OCI-LY1 (cell line): Measurements from ENCODE around the gene SDK1.

Experiments
- H2AFZ ChIP-seq: fragments of 200-600 bp; sonication (generic), shearing (Covaris generic); 2 replicates; pipeline ENCODE4 v1.6.0; 2014; ENCODE audit warnings: antibody characterized with exemption, mild to moderate bottlenecking, low read length
- H3F3A ChIP-seq: fragments of 200-600 bp; sonication (generic), shearing (Covaris generic); 2 replicates; pipeline ENCODE4 v1.6.0; 2014; ENCODE audit warnings: mild to moderate bottlenecking, antibody characterized with exemption, low read length, moderate library complexity; ENCODE audit not compliant: insufficient read depth
- H3K27ac ChIP-seq: fragments of 200-600 bp; sonication (generic); 2 replicates; pipeline ENCODE4 v1.5.1; 2014; ENCODE audit warnings: low read length, mixed run types, mild to moderate bottlenecking, low read depth; ENCODE audit not compliant: poor library complexity, severe bottlenecking
- H3K27me3 ChIP-seq: fragments of 200-600 bp; sonication (generic); 2 replicates; pipeline ENCODE4 v1.6.0; 2014; ENCODE audit warnings: antibody characterized with exemption, mild to moderate bottlenecking, low read length, moderate library complexity; ENCODE audit not compliant: insufficient read depth
- H3K36me3 ChIP-seq: fragments of 200-600 bp; sonication (generic); 2 replicates; pipeline ENCODE4 v1.6.1; 2014; ENCODE audit warnings: mild to moderate bottlenecking, antibody characterized with exemption, low read length, moderate library complexity, mixed read lengths; ENCODE audit not compliant: insufficient read depth
- H3K4me1 ChIP-seq: fragments of 200-600 bp; sonication (generic); 2 replicates; pipeline ENCODE4 v1.5.1; 2014; ENCODE audit warnings: mild to moderate bottlenecking, low read length, moderate library complexity; ENCODE audit not compliant: insufficient read depth, severe bottlenecking
- H3K4me2 ChIP-seq: fragments of 200-600 bp; sonication (generic), shearing (Covaris generic); 2 replicates; pipeline ENCODE4 v1.6.1; 2014; ENCODE audit warnings: low read length
- H3K4me3 ChIP-seq: fragments of 200-600 bp; sonication (generic); 2 replicates; pipeline ENCODE4 v1.5.1; 2014; ENCODE audit warnings: low read length, low read depth, mild to moderate bottlenecking, mixed read lengths; ENCODE audit not compliant: poor library complexity, severe bottlenecking
- H3K79me2 ChIP-seq: fragments of 200-600 bp; shearing (Covaris generic); 2 replicates; pipeline ENCODE4 v1.6.1; 2016; ENCODE audit warnings: mixed run types, low read length, mixed read lengths; ENCODE audit not compliant: insufficient read depth
- H3K9ac ChIP-seq: fragments of 200-600 bp; sonication (generic), shearing (Covaris generic); 2 replicates; pipeline ENCODE4 v1.6.1; 2014; ENCODE audit warnings: mild to moderate bottlenecking, low read length, mixed read lengths
- H3K9me2 ChIP-seq: fragments of 200-600 bp; sonication (generic), shearing (Covaris generic); 2 replicates; pipeline ENCODE4 v1.6.1; 2014; ENCODE audit warnings: low read depth, mild to moderate bottlenecking, low read length, mixed read lengths
- H3K9me3 ChIP-seq: fragments of 200-600 bp; shearing (Covaris generic); 2 replicates; pipeline ENCODE4 v1.6.1; 2014; ENCODE audit warnings: low read length, mixed read lengths
- H4K20me1 ChIP-seq: fragments of 200-600 bp; sonication (generic), shearing (Covaris generic); 2 replicates; pipeline ENCODE4 v1.6.0; 2016; ENCODE audit warnings: mild to moderate bottlenecking, low read length; ENCODE audit not compliant: insufficient read depth
- EZH2 ChIP-seq: fragments of 200-600 bp; sonication (generic), shearing (Covaris generic); IDR thresholded peaks from 2 replicates; pipeline ENCODE4 v1.8.0; 2017; ENCODE audit warnings: borderline replicate concordance, mixed run types, mild to moderate bottlenecking, antibody characterized with exemption, low read length, moderate library complexity, mixed read lengths
- TF ChIP-seq, protein P1 (sequence below): fragments of 200-600 bp; sonication (generic), shearing (Covaris generic); IDR thresholded peaks from 2 replicates; pipeline ENCODE4 v1.5.1; 2017; ENCODE audit warnings: mild to moderate bottlenecking, antibody characterized with exemption, low read length, moderate library complexity, mixed read lengths

SDK1 gene

DNA sequence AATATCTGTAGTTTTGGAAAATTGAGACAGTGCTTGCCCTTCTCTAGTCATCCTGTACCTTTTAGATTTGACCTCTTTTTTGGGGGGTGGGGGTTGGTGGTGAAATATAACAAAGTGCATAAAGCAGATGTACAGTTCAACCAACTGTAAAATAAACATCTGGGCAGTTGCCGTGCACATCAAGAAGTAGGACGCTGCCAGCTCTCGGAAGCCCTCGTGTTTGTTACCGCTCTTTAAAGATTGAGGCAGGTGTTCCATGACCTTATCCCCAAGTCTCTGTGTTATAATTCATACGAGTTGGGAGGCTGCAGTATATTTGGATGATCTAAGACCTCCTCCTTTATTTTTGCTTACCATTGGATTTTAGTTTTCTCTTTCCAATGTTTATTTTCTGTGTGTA lies 55.1 kb downstream of the SDK1 start:
- H4K20me1 ChIP-seq: no peaks in the 10 kb centered on the region
- H2AFZ ChIP-seq: no peak overlapping the region
- no peaks in the 10 kb centered on the region for H3K36me3 ChIP-seq
- no peaks in the 10 kb centered on the region for H3K9me2 ChIP-seq
- no peaks in the 10 kb centered on the region for H3F3A ChIP-seq
- H3K4me3 ChIP-seq: peak overlapping the region; percentile 20
- no peak overlapping the region; the same call in 1 of the 2 replicates for H3K9ac ChIP-seq
- H3K4me1 ChIP-seq: peaks cover 24% of the 10 kb centered on the region
- TF ChIP-seq, protein P1, sequence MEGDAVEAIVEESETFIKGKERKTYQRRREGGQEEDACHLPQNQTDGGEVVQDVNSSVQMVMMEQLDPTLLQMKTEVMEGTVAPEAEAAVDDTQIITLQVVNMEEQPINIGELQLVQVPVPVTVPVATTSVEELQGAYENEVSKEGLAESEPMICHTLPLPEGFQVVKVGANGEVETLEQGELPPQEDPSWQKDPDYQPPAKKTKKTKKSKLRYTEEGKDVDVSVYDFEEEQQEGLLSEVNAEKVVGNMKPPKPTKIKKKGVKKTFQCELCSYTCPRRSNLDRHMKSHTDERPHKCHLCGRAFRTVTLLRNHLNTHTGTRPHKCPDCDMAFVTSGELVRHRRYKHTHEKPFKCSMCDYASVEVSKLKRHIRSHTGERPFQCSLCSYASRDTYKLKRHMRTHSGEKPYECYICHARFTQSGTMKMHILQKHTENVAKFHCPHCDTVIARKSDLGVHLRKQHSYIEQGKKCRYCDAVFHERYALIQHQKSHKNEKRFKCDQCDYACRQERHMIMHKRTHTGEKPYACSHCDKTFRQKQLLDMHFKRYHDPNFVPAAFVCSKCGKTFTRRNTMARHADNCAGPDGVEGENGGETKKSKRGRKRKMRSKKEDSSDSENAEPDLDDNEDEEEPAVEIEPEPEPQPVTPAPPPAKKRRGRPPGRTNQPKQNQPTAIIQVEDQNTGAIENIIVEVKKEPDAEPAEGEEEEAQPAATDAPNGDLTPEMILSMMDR: no peak
- no peak for TF ChIP-seq EZH2
- peaks cover 4% of the 10 kb centered on the region; the same call in 1 of the 2 replicates for H3K79me2 ChIP-seq
- H3K4me2 ChIP-seq: peak overlapping the region; percentile 8; the same call in 1 of the 2 replicates
- H3K27ac ChIP-seq: peak overlapping the region; percentile 79
- no peaks in the 10 kb centered on the region for H3K9me3 ChIP-seq
- H3K27me3 ChIP-seq: no peaks in the 10 kb centered on the region

GRCh38 chr7:3358991-3359390 lies 57.9 kb downstream of the SDK1 start:
- Histone ChIP-seq H3K36me3 (no peaks in the 10 kb centered on the region), H3F3A (no peaks in the 10 kb centered on the region), H3K27ac (no peak overlapping the region), H3K4me1 (peaks cover 24% of the 10 kb centered on the region), H3K9me2 (no peaks in the 10 kb centered on the region), H3K4me3 (no peak overlapping the region), H3K9ac (no peak overlapping the region), H3K9me3 (no peaks in the 10 kb centered on the region), H3K27me3 (no peaks in the 10 kb centered on the region), H2AFZ (no peak overlapping the region), H3K4me2 (no peak overlapping the region), H4K20me1 (no peaks in the 10 kb centered on the region), H3K79me2 (peaks cover 19% of the 10 kb centered on the region; the same call in 1 of the 2 replicates)
- TF ChIP-seq, protein P1: no peak
- TF ChIP-seq EZH2: no peak

- Histone ChIP-seq H3K36me3 (no peaks in the 10 kb centered on the region), H3K4me2 (no peak overlapping the region; the same call in 1 of the 2 replicates), H3K4me3 (no peak overlapping the region), H2AFZ (no peak overlapping the region), H3K9me2 (no peaks in the 10 kb centered on the region), H3K79me2 (peaks cover 31% of the 10 kb centered on the region; the same call in 1 of the 2 replicates), H3K9ac (no peak overlapping the region), H3K4me1 (peaks cover 58% of the 10 kb centered on the region), H3K9me3 (0 out of 2 replicates have a peak, but pooled peaks cover 2% of the 10 kb centered on the region), H3K27me3 (no peaks in the 10 kb centered on the region), H3K27ac (no peak overlapping the region), H4K20me1 (no peaks in the 10 kb centered on the region), H3F3A (no peaks in the 10 kb centered on the region)
- TF ChIP-seq, protein P1: no peak
- no peak for TF ChIP-seq EZH2
These were observed 66.2 kb downstream of the SDK1 start for GRCh38 chr7:3367261-3367660.
